Uterus (tissue), 4 donors: Measurements from ENCODE around the gene XXYLT1. TPM values are rescaled to one million over a fixed set of nuclear protein-coding genes. Genes with fewer than 3 reads are reported as not detected.

Source experiments
- DNase-seq, 2 donors: peaks; one replicate each; pipeline ENCODE4 v3.0.0-alpha.2; 2019 to 2020
- H3K27ac ChIP-seq, 2 donors: fragments of 200-600 bp; sonication (generic); 1 replicate in 1 of 2; 2 replicates in 1 of 2; pipeline ENCODE4 v1.5.1; 2016 to 2018
- H3K27me3 ChIP-seq, 2 donors: fragments of 200-600 bp; sonication (generic); one replicate each; pipeline ENCODE4 v1.5.1; 2018 to 2019; ENCODE audit warnings: control low read depth in 1 of 2
- H3K36me3 ChIP-seq, 2 donors: fragments of 200-600 bp; sonication (generic); one replicate each; pipeline ENCODE4 v1.5.1; 2019; ENCODE audit warnings: control low read depth in 1 of 2
- H3K4me1 ChIP-seq, 2 donors: fragments of 200-600 bp; sonication (generic); one replicate each; pipeline ENCODE4 v1.5.1; 2018 to 2019; ENCODE audit warnings: control low read depth in 1 of 2
- H3K4me3 ChIP-seq, 2 donors: fragments of 200-600 bp; sonication (generic); 1 replicate in 1 of 2; 2 replicates in 1 of 2; pipeline ENCODE4 v1.5.1; 2018 to 2019; ENCODE audit warnings: mild to moderate bottlenecking in 1 of 2
- H3K9me3 ChIP-seq, 2 donors: fragments of 200-600 bp; sonication (generic); one replicate each; pipeline ENCODE4 v1.5.1; 2019; ENCODE audit warnings: control low read depth in 1 of 2
- CTCF ChIP-seq, 4 experiments: fragments of 200-600 bp in 2 of 4; fragments of 450-650 bp in 2 of 4; sonication (generic) in 2 of 4; IDR thresholded peaks; one replicate each; pipeline ENCODE4 v1.5.1; 2016 to 2019; ENCODE audit warnings: antibody characterized with exemption in 4 of 4, mild to moderate bottlenecking in 2 of 4, moderate library complexity in 1 of 4
- POLR2A ChIP-seq, 2 donors: fragments of 450-650 bp; IDR thresholded peaks; one replicate each; pipeline ENCODE4 v1.6.1; 2016; ENCODE audit warnings: antibody characterized with exemption in 2 of 2, mild to moderate bottlenecking in 1 of 2, moderate library complexity in 1 of 2
- intact Hi-C: fragments of 100-400 bp; cut with DNase I; formaldehyde crosslinking; loops from one replicate; pipeline ENCODE4 v1.15.1; 2023; ENCODE audit warnings: low total_unique reads
- total RNA-seq, 4 donors: library from RNA; depleted of rRNA in 3 of 4; stranded (reverse); fragments of >200 nt in 3 of 4; gene quantifications; one replicate each; pipeline versions ENCODE4 v1.1.0 to v1.2.4, GENCODE V29; 2014 to 2023
- donor health status: DM: yes; HTN: yes; CAD: no.

The XXYLT1 gene
- total RNA-seq, 4 donors from 2014 or later: 10.6 to 52.5 (median 23.8) TPM

- TF ChIP-seq CTCF (IDR thresholded peaks at IDR 0.05): peak in 3 of 4 experiments; percentile 13 to 36 (median 35)
- TF ChIP-seq POLR2A (IDR thresholded peaks at IDR 0.05): no peak
- intact Hi-C loops: no loop called here
- Histone ChIP-seq H3K4me3 (no peak overlapping the region), H3K27ac (no peak overlapping the region), H3K4me1 (no peaks in the 10 kb centered on the region), H3K36me3 (no peaks in the 10 kb centered on the region), H3K27me3 (no peaks in the 10 kb centered on the region), H3K9me3 (no peaks in the 10 kb centered on the region)
- DNase-seq: peak in 1 of 2 donors; percentile 40
Measured at GRCh38 chr3:195035345-195036202, 235.4 kb downstream of the XXYLT1 start.

GRCh38 chr3:195034541-195034940 is 236.4 kb downstream of the XXYLT1 start:
- DNase-seq: no peak
- Histone ChIP-seq H3K9me3 (no peaks in the 10 kb centered on the region), H3K4me3 (no peak overlapping the region), H3K27me3 (no peaks in the 10 kb centered on the region), H3K36me3 (no peaks in the 10 kb centered on the region), H3K27ac (no peak overlapping the region), H3K4me1 (no peaks in the 10 kb centered on the region)
- TF ChIP-seq CTCF (IDR thresholded peaks at IDR 0.05) (no peak), POLR2A (IDR thresholded peaks at IDR 0.05) (no peak)
- intact Hi-C loops: no loop called here

GRCh38 chr3:195034101-195034500 is 236.9 kb downstream of the XXYLT1 start:
- intact Hi-C loops: no loop called here
- Histone ChIP-seq H3K27ac (no peak overlapping the region), H3K4me3 (no peak overlapping the region)

GRCh38 chr3:195033531-195034091 is 237.3 kb downstream of the XXYLT1 start:
- H3K36me3 ChIP-seq: no peaks in the 10 kb centered on the region
- H3K27ac ChIP-seq: no peak overlapping the region
- H3K4me3 ChIP-seq: no peak overlapping the region
- TF ChIP-seq POLR2A (IDR thresholded peaks at IDR 0.05) (no peak), CTCF (IDR thresholded peaks at IDR 0.05) (no peak)
- DNase-seq: peak in 1 of 2 donors; percentile 6
- H3K27me3 ChIP-seq: no peaks in the 10 kb centered on the region
- intact Hi-C loops: no loop called here
- H3K4me1 ChIP-seq: no peaks in the 10 kb centered on the region
- H3K9me3 ChIP-seq: no peaks in the 10 kb centered on the region

More at GRCh38 chr3:195034101-195034500, 236.9 kb downstream of the XXYLT1 start:
- no peaks in the 10 kb centered on the region for H3K4me1 ChIP-seq
- no peaks in the 10 kb centered on the region for H3K27me3 ChIP-seq
- DNase-seq: peak in 1 of 2 donors; percentile 3
- H3K9me3 ChIP-seq: no peaks in the 10 kb centered on the region
- TF ChIP-seq POLR2A (IDR thresholded peaks at IDR 0.05) (no peak), CTCF (IDR thresholded peaks at IDR 0.05) (no peak)
- no peaks in the 10 kb centered on the region for H3K36me3 ChIP-seq

GRCh38 chr3:195032955-195033354 is 238.0 kb downstream of the XXYLT1 start:
- TF ChIP-seq POLR2A (IDR thresholded peaks at IDR 0.05) (no peak), CTCF (IDR thresholded peaks at IDR 0.05) (no peak)
- Histone ChIP-seq H3K36me3 (no peaks in the 10 kb centered on the region), H3K27ac (no peak overlapping the region), H3K4me3 (no peak overlapping the region), H3K4me1 (no peaks in the 10 kb centered on the region), H3K9me3 (no peaks in the 10 kb centered on the region), H3K27me3 (no peaks in the 10 kb centered on the region)
- DNase-seq: peak in 1 of 2 donors; percentile 3
- intact Hi-C loops: no loop called here
